HepG2 (cell line): ENCODE measurements around the gene SETSIP. TPM values are rescaled to one million over a fixed set of nuclear protein-coding genes. Genes with fewer than 3 reads are reported as not detected.

Experiments used
- ATAC-seq: fragments of 200-7000 bp; cut with Tn5 transposase; 3 replicates; pipeline ENCODE4 v1.9.1; 2020; ENCODE audit warnings: mild to moderate bottlenecking, moderate library complexity
- BruUV-seq: library from RNA; stranded (reverse); fragments of 400-500 nt; replicated peaks from 2 replicates; lab custom pipeline; 2021; lab: Mats Ljungman, UMichigan
- CTCF ChIA-PET: fragments of 300-600 bp; formaldehyde crosslinking; extraction: SDS; loops from one replicate; lab custom pipeline; 2021; ENCODE audit warnings: low total read pairs, inconsistent platforms, low intra/inter-chr PET ratio; lab: Yijun Ruan, JAX
- POLR2A ChIA-PET: fragments of 350-600 bp; sonication (Branson Sonifier 250); formaldehyde crosslinking; loops from one replicate; lab custom pipeline; 2020; ENCODE audit warnings: antibody characterized with exemption, inconsistent platforms; lab: Yijun Ruan, JAX
- DNase-seq: peaks from one replicate; pipeline ENCODE4 v3.0.0-alpha.2; 2015; ENCODE audit warnings: low spot score
- FAIRE-seq: peaks from 3 replicates; lab custom pipeline; 2011; peaks lifted over from hg19 to GRCh38; lab: Jason Lieb, UNC
- H2AFZ ChIP-seq: one replicate; pipeline ENCODE4 v1.6.1; 2011; ENCODE audit warnings: low read length, inconsistent platforms
- H3K27ac ChIP-seq: fragments of 300-600 bp; 3 replicates; pipeline ENCODE4 v1.8.0; 2011; ENCODE audit warnings: mixed run types, mild to moderate bottlenecking, mixed read lengths, low read length, inconsistent platforms; ENCODE audit not compliant: insufficient read depth; ENCODE audit errors: extremely low read length
- H3K27me3 ChIP-seq, 2 experiments: fragments of 200-600 bp in 1 of 2; 2 replicates in 1 of 2; 3 replicates in 1 of 2; pipeline versions ENCODE4 v1.6.0 to v1.8.0; 2011; ENCODE audit warnings: low read length in 2 of 2, mild to moderate bottlenecking in 2 of 2, moderate library complexity in 2 of 2, inconsistent platforms in 1 of 2; ENCODE audit not compliant: insufficient read depth in 2 of 2, control insufficient read depth in 1 of 2
- H3K36me3 ChIP-seq, 2 experiments: fragments of 200-600 bp in 1 of 2; replicated peaks in 1 of 2; 2 replicates in 1 of 2; 3 replicates in 1 of 2; pipeline versions ENCODE4 v1.5.1 to v1.8.0; 2011; ENCODE audit warnings: low read length in 2 of 2, inconsistent platforms in 1 of 2; ENCODE audit not compliant: insufficient read depth in 2 of 2, control insufficient read depth in 1 of 2
- H3K4me1 ChIP-seq: 2 replicates; pipeline ENCODE4 v1.5.1; 2012; ENCODE audit warnings: low read length, inconsistent platforms; ENCODE audit not compliant: insufficient read depth
- H3K4me2 ChIP-seq: 2 replicates; pipeline ENCODE4 v1.6.0; 2011; ENCODE audit warnings: low read depth, low read length, inconsistent platforms
- H3K4me3 ChIP-seq, 3 experiments: fragments of 200-600 bp in 1 of 3; sonication (generic), shearing (Covaris generic) in 1 of 3; replicated peaks in 1 of 3; 2 replicates each; pipeline ENCODE4 v1.5.1; 2011 to 2016; ENCODE audit warnings: low read length in 3 of 3, inconsistent platforms in 2 of 3, low read depth in 2 of 3, mild to moderate bottlenecking in 2 of 3, control low read depth in 1 of 3, mixed read lengths in 1 of 3; ENCODE audit not compliant: insufficient read depth in 1 of 3
- H3K79me2 ChIP-seq: one replicate; pipeline ENCODE4 v1.6.1; 2011; ENCODE audit warnings: low read length, inconsistent platforms; ENCODE audit not compliant: insufficient read depth
- H3K9ac ChIP-seq: 2 replicates; pipeline ENCODE4 v1.6.0; 2011; ENCODE audit warnings: mild to moderate bottlenecking, low read depth, low read length, inconsistent platforms; ENCODE audit not compliant: insufficient read depth
- H3K9me3 ChIP-seq: 2 replicates; pipeline ENCODE4 v1.5.1; 2012; ENCODE audit warnings: mild to moderate bottlenecking, low read length
- H4K20me1 ChIP-seq: 2 replicates; pipeline ENCODE4 v1.6.0; 2011; ENCODE audit warnings: inconsistent platforms, mild to moderate bottlenecking, low read length, moderate library complexity; ENCODE audit not compliant: insufficient read depth
- AHR ChIP-seq: IDR thresholded peaks from 2 replicates; pipeline ENCODE4 v1.6.1; 2018; ENCODE audit warnings: missing genetic modification reagents, missing compliant biosample characterization
- GFI1 ChIP-seq: sonication (generic); formaldehyde crosslinking; IDR thresholded peaks from 2 replicates; pipeline ENCODE4 v1.5.0; 2020; ENCODE audit warnings: missing genetic modification reagents, mild to moderate bottlenecking, borderline replicate concordance
- IKZF5 ChIP-seq: IDR thresholded peaks from 2 replicates; pipeline ENCODE4 v1.6.1; 2018; ENCODE audit warnings: missing genetic modification reagents, mild to moderate bottlenecking, missing compliant biosample characterization
- PREB ChIP-seq: sonication (generic); formaldehyde crosslinking; IDR thresholded peaks from 2 replicates; pipeline ENCODE4 v1.4.0; 2020; ENCODE audit warnings: missing genetic modification reagents
- SP140L ChIP-seq: sonication (generic); formaldehyde crosslinking; IDR thresholded peaks from 2 replicates; pipeline ENCODE4 v1.4.0; 2020; ENCODE audit warnings: missing genetic modification reagents, borderline replicate concordance
- UBTF ChIP-seq: sonication (generic); formaldehyde crosslinking; IDR thresholded peaks from 2 replicates; pipeline ENCODE4 v1.4.0; 2020; ENCODE audit warnings: mild to moderate bottlenecking, missing genetic modification reagents
- WIZ ChIP-seq: sonication (generic); formaldehyde crosslinking; IDR thresholded peaks from 2 replicates; pipeline ENCODE4 v1.5.1; 2020; ENCODE audit warnings: mild to moderate bottlenecking, missing genetic modification reagents
- ZBED4 ChIP-seq: sonication (generic); formaldehyde crosslinking; IDR thresholded peaks from 2 replicates; pipeline ENCODE4 v1.4.0; 2020; ENCODE audit warnings: missing genetic modification reagents, borderline replicate concordance
- ZBTB1 ChIP-seq: sonication (generic); formaldehyde crosslinking; IDR thresholded peaks from 2 replicates; pipeline ENCODE4 v1.4.0; 2020; ENCODE audit warnings: missing genetic modification reagents, borderline replicate concordance
- ZNF205 ChIP-seq: IDR thresholded peaks from 2 replicates; pipeline ENCODE4 v1.6.1; 2018; ENCODE audit warnings: missing biosample characterization, missing genetic modification reagents
- ZNF513 ChIP-seq: sonication (generic); formaldehyde crosslinking; conservative IDR thresholded peaks from 2 replicates; pipeline ENCODE4 v1.5.0; 2020; ENCODE audit warnings: missing genetic modification reagents
- WGBS: methylation state at CpG from one replicate; pipeline ENCODE4 v1.1.6; 2017; ENCODE audit warnings: low lambda C conversion rate; 5-methylcytosine and 5-hydroxymethylcytosine counted together
- in situ Hi-C: cut with HindIII; loops from 2 replicates; pipeline ENCODE4 v1.10.0; 2017; ENCODE audit warnings: low pct_unique_long_range_greater_than_20kb; ENCODE audit not compliant: extremely low pct_ligation_motif_present
- intact Hi-C: fragments of 100-400 bp; cut with micrococcal nuclease; formaldehyde crosslinking; loops from one replicate; pipeline ENCODE4 v1.10.0; 2022; ENCODE audit not compliant: unreplicated experiment
- polyA plus RNA-seq, 8 experiments: library from polyadenylated mRNA; depleted of rRNA in 3 of 8; stranded (reverse) in 7 of 8; unstranded in 1 of 8; fragments of >200 nt; fragmentation: Illumina TruSeq in 4 of 8; extraction: Trizol in 4 of 8; gene quantifications; 2 replicates each; pipeline versions ENCODE4 v1.2.1 to v1.2.3, GENCODE V29; 2011 to 2016; ENCODE audit warnings: low read depth in 4 of 8, missing spikeins in 1 of 8, mixed read lengths in 1 of 8; ENCODE audit not compliant: insufficient read depth in 1 of 8
- total RNA-seq, 5 experiments: library from RNA; depleted of rRNA; stranded (reverse); fragments of >200 nt; fragmentation: Illumina TruSeq; extraction: Trizol; gene quantifications; 2 replicates each; pipeline ENCODE4 v1.2.3, GENCODE V29; 2016; ENCODE audit warnings: low read depth in 1 of 5

Gene SETSIP
- total and polyA plus RNA-seq, 2 of the 13 experiments (the other 11 are each of a cell fraction or from before 2014, with no cell fraction given): not detected

GRCh38 chr1:92094595-92094994 is 19.4 kb upstream of the SETSIP start:
- Histone ChIP-seq H3K4me1 (no peaks in the 10 kb centered on the region), H3K79me2 (no peaks in the 10 kb centered on the region), H2AFZ (no peak overlapping the region), H3K9ac (no peak overlapping the region), H3K27me3 (no peaks in the 10 kb centered on the region), H4K20me1 (no peaks in the 10 kb centered on the region), H3K27ac (no peak overlapping the region), H3K36me3 (no peaks in the 10 kb centered on the region), H3K9me3 (no peaks in the 10 kb centered on the region), H3K4me2 (no peak overlapping the region), H3K4me3 (no peak overlapping the region)
- ATAC-seq (no peak), DNase-seq (no peak), FAIRE-seq (no peak)
- WGBS: 27% methylated on average over 1 of the region's 1 CpG
- in situ Hi-C loops: no loop called here
- POLR2A ChIA-PET: no interaction called here
- intact Hi-C loops: no loop called here
- CTCF ChIA-PET: no interaction called here
- BruUV-seq: no TSS peak
- TF ChIP-seq WIZ (CRISPR knock-in tag): no peak
- TF ChIP-seq ZNF205 (CRISPR knock-in tag): no peak
- no peak for TF ChIP-seq IKZF5 (CRISPR knock-in tag)
- TF ChIP-seq UBTF (CRISPR knock-in tag): no peak
- no peak for TF ChIP-seq SP140L (CRISPR knock-in tag)
- TF ChIP-seq ZBED4 (CRISPR knock-in tag): no peak
- TF ChIP-seq AHR (CRISPR knock-in tag): no peak
- TF ChIP-seq ZBTB1 (CRISPR knock-in tag): no peak
- no peak for TF ChIP-seq ZNF513 (CRISPR knock-in tag)
- no peak for TF ChIP-seq PREB (CRISPR knock-in tag)
- TF ChIP-seq GFI1 (CRISPR knock-in tag): no peak
